Fibroblast of skin of scalp (primary cell): Measurements from ENCODE around the gene ENPP3.

Experiments used
- DNase-seq: peaks from one replicate; pipeline ENCODE4 v3.0.0-alpha.2; 2013

ENPP3 gene

GRCh38 chr6:131642987-131643611 is 6.0 kb downstream of the ENPP3 start:
- DNase-seq, result no peak

DNA sequence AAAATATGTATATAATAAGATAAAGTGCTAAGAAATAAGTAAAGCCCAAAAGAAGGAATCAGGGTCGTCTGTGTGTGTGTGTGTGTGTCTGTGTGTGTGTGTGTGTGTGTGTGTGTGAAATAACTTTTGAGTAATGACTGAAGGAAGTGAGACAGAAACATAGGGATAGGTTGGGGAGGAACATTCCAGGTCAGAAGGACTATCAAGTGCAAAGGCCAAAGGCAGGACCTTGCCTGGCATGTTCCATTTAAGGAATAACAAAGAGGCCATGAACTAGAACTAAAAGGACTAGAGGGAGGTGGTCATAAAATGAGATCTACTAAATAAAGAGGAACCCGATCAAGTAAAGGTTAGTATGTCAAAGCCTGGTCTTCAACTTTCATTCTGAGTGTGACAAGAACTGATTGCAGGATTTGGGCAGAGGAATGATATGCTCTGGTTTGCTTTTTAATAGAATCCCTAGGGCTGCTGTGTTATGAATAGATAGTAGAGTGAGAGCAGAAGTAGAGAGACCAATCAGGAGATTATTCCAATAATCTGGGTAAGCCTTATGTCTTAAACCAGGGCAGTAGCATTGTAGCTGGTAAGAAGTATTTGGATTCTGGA is 6.9 kb downstream of the ENPP3 start:
- no peak for DNase-seq

DNA sequence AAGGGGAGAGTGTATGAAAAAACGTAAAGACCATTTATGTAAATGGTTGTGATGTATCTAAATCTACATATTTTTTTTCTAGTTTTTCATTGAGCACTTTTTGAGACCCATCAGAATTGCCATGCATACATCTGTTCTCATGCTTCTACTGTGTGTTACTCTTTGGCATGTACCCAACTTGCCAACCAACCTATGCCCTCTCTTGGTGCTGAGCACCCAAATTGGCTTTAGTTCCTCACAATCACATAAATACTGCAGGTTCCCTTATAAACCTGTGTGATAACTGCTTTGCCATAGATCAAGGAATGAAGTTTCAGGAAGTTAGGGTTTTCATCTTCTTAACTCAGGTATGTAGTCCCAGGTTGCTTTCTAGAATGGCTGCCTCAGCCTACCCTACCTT is 7.8 kb downstream of the ENPP3 start:
- no peak for DNase-seq

- no peak for DNase-seq
Observed at GRCh38 chr6:131645846-131646245, 8.7 kb downstream of the ENPP3 start.

GRCh38 chr6:131646249-131646670 is 9.2 kb downstream of the ENPP3 start:
- no peak for DNase-seq

DNA sequence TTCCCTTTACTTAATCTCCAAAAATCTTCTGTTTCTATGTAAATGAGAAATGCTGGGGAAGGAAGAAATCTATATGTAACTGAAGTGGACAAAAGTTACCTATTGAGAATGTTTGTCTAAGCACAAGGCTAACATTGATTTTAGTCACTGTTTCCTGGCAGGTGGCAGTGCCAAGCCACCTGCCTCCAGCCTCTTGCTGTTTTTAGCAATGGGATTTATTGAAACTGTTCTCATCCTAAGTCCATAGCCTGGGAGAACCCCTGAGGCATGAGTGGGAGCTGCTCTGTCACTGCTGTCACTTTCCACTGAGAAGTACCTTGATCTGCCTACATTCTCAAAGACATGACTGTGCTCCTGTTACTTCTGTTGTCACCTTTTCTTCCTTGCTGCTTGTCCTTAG is 14.7 kb downstream of the ENPP3 start:
- no peak for DNase-seq

- DNase-seq, result no peak
Observed at GRCh38 chr6:131652472-131652871, 15.4 kb downstream of the ENPP3 start.

DNA sequence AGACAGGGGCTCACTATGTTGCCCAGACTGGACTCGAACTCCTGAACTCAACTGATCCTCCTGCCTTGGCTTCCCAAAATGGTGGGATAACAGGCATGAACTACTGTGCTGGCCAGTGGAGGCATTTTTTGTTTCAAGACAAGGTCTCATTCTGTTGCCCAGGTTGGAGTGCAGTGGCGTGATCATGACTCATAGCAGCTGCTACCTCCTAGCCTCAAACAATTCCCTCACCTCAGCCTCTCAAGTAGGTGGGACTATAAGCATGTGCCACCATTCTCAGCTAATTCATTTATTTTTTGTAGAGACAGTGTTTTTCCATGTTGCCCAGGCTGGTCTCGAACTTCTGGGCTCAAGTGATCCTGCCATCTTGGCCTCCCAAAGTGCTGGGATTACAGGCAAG is 17.2 kb downstream of the ENPP3 start:
- DNase-seq, result no peak

DNA sequence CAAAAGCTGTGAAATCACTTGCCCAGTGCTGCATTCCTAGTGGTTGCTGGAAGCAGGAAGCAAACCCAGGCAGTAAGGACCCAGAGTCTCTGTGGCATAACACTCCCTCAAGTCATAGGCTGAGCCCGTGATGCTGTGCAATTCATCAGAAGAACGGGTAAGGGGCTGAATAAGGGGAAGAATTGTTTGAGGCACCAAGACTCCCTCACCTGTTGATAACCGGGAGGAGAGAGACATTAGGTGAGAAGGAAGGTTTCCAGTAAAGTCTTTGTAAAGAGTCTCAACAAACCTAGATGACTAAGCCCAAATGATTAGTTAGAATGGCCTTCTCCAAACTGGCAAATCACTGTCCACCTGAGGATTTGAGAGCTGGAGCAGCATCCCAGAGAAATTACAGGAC is 18.3 kb downstream of the ENPP3 start:
- no peak for DNase-seq

DNA sequence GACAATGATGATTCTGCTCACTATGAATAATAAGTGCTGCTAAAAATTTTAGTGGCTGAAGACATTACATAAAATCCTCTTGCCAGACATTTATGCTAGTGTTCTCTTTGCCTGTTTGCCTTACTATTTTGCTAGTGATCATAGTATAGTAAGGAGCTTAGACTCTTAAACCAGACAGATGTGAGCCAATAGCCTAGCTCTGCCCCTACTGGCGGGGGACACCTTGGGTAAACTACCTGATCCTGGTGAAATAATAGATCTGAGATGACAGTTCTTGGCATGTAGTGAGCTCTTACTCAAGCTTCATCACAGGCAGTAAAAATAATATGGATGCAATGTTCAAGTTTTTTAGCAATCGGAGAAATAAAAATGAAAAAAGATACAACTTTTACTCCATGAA is 18.8 kb downstream of the ENPP3 start:
- DNase-seq, result no peak

DNA sequence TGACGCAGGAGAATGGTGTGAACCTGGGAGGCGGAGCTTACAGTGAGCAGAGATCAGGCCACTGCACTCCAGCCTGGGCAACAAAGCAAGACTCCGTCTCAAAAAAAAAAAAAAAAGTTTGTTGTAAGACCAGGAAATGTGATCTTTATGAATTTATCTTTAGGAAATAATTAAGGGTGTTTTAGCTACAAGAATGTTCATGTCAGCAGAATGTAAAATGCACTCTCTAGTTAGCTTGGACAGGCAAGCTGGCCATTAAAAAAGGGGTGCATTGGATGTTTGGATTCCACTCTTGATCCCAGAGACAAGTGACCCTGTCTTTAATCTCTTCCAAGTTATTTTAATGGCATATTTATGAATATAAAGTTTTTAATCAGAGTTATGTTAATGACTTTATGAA is 19.6 kb downstream of the ENPP3 start:
- no peak for DNase-seq

GRCh38 chr6:131657222-131657621 is 20.1 kb downstream of the ENPP3 start:
- DNase-seq, result no peak

- DNase-seq, result peak; percentile 13
Observed at GRCh38 chr6:131657630-131658111, 20.6 kb downstream of the ENPP3 start.

GRCh38 chr6:131658287-131658686 is 21.2 kb downstream of the ENPP3 start:
- DNase-seq, result no peak

DNA sequence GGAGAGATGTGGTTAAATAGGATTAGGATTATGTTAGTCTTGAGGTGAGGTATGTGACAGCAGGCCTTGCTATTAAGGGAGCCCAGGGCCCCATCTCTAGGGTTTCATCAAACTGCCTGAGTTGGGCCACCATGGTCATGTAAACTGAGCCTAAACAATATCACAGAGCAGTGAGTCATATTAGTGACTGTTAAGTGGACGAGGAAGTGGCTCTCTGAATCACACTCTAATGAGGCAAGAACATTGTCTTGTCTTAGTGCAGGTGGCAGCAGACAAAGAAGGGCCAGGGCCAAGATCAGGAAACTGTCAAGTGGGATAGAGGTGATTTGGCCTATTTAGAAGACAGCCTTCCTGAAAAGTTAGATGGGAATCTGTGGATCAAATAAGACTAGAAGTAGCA is 23.1 kb downstream of the ENPP3 start:
- no peak for DNase-seq

GRCh38 chr6:131663578-131664165 is 26.6 kb downstream of the ENPP3 start:
- no peak for DNase-seq

GRCh38 chr6:131669891-131670290 is 32.8 kb downstream of the ENPP3 start:
- DNase-seq, result no peak

DNA sequence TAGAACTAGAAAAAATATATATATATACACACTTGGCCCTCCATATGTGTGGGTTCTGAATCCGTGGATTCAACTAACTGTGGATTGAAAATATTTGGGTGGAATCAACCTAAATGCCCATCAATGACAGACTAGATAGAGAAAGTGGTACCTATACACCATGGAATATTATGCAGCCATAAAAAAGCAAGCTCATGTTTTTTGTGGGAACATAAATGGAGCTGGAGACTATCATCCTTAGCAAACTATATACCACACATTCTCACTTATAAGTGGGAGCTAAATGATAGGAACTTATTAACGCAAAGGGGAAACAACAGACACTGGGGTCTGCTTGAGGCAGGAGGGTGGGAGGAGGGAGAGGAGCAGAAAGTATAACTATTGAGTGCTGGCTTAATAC is 36.1 kb downstream of the ENPP3 start:
- DNase-seq, result no peak

- DNase-seq, result peak; percentile 8
Observed at GRCh38 chr6:131678442-131678841, 41.3 kb downstream of the ENPP3 start.

DNA sequence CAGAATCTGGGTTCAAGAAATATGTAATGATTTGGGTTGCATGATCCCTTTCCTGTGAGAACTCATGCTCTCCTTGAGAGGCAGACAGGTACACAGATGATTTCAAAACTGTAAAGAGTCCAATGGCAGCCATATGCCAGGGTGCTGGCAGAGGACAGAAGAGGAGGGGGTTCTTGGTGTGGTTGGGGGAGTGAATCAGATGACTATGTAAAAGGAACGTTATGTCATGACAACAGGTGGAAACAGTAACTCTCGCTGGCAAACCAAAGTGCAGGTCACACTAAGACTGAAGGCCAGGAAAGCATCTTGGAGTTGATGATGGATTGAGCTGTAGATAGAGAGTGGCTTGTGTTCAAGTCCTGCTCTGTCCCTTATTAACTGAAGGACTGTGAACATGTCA is 43.8 kb downstream of the ENPP3 start:
- DNase-seq, result no peak

DNA sequence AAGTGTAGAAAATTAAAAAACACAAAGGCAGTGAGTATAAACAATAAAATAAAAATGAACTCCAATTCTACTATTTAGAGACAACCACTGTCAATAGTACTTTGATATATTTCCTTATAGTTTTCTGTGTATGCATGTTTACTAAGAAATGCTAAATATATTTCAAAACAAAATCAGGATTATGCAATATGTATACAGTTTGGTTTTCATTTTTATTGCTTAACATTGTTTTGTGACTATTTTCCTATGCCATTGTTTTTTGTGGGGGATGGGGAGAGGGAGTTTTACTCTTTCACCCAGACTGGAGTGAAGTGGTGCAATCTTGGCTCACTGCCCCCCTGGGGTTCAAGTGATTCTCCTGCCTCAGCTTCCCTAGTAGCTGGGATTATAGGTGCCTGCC is 44.5 kb downstream of the ENPP3 start:
- no peak for DNase-seq

DNA sequence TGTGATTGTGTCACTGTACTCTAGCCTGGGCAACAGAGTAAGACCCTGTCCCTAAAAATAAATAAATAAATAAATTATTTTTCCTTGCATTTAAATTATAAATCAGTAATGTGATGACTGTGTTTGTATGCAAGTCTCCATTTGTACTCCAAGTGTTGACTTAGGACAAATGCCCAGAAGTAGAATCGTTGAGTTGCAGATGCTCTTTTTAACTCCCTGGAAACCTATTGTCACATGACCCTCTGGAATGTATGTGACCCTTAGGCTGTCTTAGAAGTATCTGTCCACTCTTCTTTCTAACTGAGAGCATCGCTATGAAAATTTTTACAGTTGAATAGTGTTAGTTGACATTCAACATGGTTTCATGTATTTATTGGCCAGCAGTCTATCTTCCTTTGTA is 45.3 kb downstream of the ENPP3 start:
- DNase-seq, result no peak

DNA sequence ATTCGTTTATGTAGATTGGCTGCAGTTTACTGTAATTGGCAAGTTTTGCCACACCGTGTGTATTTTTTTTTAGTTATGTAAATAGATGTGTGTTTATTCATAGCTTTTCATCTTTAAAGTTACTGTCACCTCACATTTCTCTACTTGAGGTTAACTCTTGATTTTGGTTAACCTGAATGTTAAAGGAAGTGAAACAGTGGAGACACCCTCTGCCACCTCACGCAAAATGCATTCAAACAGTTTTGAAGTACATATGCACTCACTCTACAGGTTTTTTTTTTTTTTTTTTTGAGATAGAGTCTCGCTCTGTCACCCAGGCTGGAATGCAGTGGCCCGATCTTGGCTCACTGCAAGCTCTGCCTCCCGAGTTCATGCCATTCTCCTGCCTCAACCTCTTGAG is 46.4 kb downstream of the ENPP3 start:
- no peak for DNase-seq

GRCh38 chr6:131685266-131685780 is 48.2 kb downstream of the ENPP3 start:
- DNase-seq, result no peak
